GM03348 (cell line): Measurements from ENCODE around the gene MNX1.

Experiments used
- DNase-seq: peaks from one replicate; pipeline ENCODE4 v3.0.0; 2012; ENCODE audit warnings: low spot score

The MNX1 gene

DNA sequence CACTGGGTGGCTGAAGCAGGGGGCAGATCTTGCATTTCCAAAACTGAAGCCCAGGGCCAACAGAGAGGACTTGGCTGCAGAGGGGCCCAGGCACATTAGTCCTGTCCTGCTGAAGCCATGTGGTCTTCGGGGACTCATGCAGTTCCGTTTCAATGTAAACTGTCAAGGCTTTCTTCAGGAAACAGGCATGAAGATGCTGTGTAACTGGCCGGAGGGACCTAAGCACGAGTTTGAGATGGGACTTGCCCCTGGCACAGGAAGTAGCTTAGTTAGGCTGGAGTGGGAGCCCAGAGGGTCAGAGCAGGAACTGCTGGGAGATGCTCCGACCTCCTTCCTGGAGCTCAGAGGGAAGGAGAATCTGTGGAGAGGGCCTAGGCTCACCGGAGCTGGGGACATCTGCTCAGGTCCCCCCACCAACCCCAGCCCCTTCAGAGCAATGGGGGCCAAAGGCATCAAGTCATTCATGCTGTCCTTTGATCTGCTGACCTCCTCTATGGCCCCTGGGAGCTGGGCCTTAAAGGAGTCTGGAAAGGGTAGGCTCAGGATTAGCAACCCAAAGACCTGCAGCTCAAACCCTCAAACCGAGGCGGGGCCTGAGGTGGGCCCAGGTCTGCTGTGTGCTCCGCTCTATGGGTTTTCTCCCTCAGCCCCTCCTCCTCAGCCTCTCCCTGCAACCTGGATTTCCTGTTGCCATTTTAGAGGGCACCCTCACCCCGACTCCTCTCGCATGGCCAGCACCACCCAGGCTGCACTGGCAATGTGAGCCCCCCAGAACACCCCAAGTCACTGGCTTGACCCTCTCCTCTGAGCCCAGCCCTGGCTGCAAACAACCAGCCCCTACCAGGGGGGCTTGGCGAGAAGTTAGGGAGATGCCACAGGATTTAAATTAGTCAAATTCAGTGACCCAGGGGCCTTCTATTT, 4.4 kb upstream of the MNX1 start:
- no peak for DNase-seq

DNA sequence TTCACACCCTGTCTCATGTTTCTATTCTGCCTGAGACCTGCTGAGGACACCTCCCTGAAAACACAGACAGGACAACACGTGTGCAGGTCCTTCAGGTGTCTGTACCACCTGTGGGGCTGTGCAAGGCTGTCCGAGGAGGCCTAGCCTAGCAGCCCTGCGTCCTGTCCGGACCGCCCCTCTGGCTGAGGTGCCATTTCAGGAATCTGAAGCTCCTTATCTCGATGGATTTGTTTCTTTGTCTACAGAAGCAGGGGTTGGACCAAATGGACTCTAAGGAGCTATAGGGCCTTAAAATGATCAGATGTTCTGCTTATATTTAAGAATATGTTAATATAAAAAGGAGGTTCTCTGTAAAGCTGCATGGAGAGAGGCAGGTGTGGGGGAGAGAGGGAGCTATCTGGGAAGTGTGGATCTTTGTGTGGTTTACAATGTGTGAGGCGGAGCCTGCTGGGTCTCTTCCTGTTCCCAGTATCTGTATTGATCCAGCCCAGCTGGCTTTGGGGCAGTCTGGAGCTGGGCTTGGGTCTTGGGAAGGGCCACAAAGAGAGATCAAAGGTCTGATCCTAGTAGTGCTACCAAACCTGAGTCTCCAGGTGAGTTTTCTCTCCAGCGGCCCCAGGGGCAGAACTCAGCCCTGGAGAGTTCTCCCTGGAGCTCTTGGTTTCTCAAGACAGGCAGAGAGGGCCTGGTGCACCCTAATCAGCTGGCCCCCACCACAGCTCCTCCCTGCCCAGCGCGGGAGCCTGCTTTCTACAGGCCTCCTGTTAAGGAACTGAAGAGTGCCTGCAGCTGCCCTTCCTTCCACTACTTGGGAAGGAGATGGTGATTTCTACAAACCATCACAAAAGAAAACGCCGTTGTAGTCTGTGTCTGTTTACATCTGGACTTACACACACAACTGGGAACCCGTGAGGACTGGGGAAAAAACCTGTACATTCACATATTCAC, 3.4 kb upstream of the MNX1 start:
- DNase-seq: no peak

DNA sequence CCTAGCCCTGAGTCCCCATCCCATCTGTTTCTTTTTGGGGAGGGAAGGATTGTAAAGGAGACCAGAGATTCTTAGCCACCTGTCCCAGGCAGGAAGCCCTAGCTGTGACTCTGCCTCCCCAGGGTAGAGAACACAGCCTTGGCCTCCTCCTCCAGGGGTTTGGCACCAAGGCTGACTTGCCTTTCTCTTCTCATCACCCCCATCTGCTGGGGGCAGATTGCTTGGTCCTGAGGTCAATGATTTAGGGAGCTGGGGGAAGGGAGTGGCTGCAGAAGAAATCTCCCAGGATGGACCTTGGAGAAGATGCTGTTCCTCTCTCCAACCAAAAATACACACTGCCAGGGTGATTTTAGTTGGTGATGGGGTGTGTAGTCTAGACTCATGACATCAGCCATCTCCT, 2.6 kb upstream of the MNX1 start:
- no peak for DNase-seq

DNA sequence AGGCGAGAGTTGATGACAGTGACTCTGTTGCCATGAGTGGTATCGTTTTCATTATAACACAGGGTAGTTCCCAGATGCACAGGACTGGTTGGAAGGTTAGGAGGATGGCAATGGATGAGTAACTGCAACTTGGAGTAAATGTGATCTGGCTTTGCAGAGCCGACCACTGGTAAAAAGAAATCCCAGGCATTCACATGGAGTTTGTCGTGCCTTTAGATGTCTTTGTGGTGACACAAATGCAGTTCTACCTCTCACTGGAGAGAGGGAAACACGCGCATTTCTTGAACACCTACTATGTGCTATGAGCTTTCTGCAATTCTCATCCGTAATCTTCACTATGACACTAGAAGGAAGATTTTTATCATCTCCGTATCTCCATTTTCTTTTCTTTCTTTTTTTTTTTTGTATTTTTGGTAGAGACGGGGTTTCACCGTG, 1.7 kb upstream of the MNX1 start:
- no peak for DNase-seq

DNA sequence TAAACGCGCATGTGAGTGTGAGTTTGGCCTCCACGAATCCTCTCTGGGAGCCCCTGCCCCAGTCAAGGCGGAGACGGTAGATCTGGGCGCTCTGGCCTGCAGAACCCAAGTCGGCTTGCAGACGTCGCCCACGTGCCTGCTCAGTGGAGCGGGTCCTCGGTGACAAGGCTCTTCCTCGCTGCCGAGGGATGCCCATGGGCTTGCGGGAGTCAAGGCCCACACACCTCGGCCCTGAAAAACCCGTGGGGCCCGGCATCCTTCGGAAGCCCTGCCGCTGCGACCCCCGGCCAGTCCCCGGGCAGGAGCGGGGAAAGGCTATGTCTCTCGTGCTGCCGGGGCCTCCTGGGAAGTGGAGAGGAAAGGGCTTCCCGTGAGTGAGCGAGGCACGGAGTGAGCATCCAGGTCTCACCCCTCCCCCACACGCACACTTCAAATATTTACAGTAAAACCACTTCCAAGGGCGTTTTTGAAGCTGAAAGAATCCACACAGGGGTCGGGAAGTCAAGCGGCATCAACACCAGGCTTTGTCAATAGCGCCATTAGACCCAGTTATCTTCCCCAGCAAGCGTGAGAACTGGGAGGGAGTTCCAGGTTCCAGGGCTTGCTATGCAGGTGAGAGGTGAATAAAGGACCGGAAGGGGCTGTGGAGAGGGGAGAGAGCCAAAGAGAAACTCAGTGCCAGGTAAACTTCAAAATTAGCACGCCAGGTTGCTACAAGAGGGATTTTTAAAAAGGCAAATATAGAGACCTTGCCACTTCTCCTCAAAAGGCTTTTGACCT, 1.1 kb upstream of the MNX1 start:
- DNase-seq: no peak

DNA sequence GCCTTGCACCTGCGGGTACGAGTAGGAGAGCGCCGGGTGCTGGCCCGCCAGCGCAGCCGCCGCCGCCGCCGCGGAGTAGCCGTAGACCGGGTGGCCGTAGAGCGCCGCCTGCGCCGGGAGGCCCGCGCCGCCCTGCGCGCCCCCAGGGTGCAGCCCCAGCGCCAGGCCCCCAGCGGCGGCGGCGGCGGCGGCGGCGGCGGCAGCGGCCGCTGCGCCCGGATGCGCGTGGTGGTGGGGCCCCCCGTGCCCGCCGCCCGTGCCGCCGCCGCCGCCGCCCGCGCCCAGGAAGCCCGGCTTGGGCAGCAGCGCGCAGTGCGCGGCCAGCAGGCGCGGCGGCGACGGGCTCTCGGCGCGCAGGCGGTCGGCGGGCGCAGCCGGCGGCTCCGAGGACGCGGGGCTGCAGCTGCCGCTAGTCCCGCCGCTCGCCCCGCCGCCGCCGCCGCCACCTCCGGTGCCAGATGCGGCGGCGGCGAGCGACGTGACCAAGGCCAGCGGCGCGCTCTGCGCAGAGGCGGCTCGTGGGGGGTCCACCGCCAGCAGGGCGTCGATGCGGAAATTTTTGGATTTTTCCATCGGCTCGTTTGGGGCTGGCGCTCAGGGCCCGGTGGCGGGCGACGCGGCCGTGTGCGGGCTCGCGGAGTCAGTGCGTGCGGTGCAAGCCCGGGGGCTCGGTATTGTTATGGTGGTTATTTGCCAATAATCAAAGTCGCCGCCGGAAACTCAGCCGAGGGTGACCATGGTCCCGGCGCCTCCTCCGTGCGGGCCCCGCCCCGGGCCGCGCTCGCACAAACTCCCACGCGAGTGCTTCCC, 480 bp downstream of the MNX1 start:
- no peak for DNase-seq

DNA sequence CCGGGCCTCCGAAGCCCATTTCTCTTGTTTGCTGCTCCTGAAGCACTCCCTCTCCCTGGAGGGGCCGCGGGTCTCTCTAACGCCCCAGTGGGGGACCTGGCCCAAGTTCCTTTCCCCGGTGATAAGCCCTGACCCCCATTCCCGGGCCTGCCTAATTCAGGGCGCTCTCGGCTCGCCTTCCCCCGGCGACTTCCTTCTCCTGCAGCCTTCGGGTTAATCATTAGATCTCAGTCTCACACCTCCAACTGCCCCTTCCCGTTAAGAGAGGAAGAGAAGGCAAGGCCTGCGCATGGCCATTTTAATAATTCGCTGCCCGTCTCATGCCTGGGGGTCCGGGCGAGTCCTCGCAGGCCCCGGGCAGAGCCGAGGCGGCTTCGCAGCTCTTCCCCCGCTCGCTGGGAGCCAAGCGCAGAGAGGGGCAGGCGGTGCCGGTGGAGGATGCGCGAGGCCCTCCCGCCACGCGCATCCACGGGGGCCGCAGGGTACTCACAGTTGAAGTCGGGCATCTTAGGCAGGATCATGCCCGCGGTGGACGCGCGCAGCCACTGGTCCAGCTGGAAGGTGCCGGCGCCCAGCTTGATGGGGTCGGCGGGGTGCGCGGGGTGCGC, 1.2 kb downstream of the MNX1 start:
- DNase-seq: no peak

DNA sequence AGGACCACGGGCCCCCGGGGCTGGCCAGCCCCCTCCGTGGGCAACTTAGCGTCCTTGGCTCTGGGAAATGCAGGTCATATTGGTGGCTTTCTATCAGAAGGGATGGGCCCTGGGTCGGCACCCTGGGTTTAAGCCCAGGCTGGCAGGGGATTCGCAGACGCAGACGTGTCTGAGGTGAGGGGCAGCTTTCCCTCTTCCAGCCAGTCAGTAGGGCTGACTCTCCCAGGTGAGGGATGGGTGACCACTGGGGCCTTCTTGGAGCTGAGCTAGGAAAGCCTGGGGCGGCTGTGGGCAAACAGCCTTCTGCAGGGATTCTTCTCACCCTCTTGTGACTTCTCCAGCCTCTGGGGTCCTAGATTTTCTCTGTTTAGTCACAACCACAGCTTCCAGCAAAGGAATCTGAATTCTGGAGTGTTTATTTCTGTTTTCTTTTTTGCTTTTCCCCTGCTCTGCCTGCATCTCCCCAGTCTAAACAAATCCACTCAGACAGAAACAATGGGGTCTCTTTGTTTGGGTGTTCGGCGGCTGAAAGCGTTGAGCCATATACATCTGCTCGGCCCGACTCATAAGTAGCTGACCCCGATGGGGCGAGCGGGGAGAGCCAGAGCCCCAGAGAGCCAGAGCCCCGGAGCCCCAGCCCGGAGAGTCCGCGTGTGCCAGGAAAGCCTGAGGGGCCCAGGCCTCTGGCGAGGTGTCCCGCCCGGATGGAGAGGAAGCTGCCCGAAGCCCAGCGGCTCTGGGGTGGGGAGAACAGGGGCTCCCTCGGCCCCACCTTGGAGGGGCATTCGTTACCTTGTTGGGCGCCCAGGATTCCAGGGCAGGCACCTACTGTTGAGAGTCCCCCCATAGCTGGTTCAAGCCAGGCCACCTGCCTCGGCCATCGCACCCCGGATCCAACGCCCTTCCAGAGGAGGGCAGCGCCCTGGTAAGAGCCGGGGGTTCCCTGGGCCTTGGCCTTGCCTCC, 2.0 kb downstream of the MNX1 start:
- no peak for DNase-seq

DNA sequence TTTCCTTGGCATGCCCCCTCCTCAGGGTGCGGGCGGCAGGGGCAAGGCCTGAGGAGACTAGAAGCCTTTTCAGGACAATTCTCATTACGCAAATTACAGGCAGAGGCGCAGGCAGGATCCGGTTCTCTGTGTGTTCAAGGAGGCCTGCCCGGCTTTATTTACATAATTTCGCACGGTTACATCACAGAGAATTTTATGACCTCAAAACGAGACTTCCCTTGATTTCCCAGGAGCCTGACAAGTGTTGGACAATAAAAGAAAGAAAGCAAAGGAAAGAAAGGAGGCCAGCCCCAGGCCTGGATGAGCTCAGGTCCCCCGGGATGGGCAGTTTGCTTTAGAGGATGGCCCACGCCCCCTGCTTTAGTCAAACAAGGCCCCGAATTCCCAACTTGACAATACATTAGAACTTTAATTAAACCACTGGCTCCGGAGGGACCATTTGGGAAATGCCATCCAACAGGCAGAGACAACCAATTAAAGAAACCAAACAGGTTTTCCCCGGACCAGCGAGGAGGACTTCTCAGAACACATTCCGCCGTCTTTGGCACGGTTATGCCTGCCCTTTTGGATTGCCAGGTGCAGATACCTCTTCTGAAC, 2.9 kb downstream of the MNX1 start:
- no peak for DNase-seq

DNA sequence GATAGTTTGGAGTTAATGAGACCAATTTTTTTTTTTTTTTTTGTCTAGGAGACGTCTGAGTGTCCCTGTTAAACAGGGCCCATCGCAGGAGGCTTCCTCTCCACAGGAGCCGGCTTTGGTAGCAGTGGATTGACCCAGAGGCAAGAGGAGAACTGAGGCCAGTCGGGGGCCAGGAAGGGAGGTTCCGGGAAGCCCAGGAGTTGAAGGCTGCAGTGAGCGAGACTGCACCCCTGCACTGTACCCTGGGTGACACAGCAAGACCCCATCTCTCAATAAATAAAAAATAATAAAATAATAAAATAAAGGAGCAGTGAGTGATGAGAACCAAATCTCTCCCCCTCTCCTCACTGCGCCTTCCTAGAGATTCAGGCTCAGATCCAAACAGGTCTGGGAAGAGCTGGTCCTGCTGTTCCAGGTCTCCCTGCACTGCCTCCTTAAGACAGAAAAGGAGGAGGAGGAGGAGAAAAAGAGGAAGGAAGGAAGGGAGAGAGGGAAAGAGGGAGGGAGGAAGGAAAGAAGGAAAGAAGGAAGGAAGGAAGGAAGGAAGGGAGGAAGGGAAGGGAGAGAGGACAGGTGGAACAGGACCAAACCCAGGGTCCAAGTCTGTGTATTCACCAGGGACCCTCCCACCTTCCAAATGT, 3.5 kb downstream of the MNX1 start:
- DNase-seq: no peak

DNA sequence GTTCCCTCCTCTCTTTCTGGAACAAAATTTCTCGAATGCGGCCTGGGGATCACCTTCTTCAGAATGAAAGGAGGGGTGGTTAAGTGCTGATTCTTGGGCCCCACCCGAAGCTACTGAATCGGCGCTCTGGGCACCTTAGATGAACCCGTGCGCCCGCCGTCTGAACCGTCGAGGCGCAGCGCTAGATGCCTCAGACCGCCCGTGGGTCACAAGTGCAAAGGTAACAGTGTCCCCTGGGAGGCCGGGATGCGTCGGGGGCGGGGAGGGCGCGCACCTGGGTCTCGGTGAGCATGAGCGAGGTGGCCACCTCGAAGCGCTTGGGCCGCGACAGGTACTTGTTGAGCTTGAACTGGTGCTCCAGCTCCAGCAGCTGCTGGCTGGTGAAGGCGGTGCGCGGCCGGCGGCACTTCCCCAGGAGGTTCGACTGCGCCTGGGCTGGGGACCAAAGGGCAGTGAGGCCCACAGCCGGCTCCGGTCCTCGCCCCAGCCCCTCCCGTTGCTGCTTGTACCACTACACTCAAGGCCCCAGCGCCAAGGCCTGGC, 4.2 kb downstream of the MNX1 start:
- no peak for DNase-seq

DNA sequence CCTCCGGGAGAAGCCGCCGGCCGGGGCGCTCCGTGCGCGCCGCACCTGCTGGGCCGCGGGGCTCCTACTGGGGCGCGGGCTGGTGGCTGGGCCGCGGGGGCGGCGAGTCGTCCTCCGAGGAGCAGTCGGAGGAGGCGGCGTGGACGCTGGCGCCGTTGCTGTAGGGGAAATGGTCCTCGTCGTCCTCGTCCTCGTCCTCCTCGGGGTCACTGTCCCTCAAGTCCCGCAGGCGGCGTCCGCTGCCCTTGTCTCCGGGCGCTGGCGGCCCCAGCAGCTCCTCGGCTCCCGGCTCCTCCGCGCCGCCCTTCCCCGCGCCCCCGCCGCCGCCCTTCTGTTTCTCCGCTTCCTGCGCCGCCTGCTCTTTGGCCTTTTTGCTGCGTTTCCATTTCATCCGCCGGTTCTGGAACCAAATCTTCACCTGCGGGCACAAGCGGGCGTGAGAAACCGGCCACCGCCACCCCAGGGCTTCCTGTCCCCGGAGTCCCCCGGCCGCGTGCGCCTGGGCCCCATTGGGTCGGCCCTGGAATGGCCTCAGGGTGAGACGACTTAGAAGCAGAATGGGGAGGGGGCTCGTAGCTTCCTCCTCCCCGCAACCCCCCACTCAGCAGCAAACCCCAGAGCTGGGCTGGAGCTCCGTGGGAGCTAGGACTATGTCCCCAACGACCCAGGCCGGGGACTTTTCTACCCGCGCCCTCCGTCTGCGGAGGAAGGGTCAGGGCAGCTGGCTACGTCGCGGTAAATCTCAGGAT, 4.8 kb downstream of the MNX1 start:
- no peak for DNase-seq

DNA sequence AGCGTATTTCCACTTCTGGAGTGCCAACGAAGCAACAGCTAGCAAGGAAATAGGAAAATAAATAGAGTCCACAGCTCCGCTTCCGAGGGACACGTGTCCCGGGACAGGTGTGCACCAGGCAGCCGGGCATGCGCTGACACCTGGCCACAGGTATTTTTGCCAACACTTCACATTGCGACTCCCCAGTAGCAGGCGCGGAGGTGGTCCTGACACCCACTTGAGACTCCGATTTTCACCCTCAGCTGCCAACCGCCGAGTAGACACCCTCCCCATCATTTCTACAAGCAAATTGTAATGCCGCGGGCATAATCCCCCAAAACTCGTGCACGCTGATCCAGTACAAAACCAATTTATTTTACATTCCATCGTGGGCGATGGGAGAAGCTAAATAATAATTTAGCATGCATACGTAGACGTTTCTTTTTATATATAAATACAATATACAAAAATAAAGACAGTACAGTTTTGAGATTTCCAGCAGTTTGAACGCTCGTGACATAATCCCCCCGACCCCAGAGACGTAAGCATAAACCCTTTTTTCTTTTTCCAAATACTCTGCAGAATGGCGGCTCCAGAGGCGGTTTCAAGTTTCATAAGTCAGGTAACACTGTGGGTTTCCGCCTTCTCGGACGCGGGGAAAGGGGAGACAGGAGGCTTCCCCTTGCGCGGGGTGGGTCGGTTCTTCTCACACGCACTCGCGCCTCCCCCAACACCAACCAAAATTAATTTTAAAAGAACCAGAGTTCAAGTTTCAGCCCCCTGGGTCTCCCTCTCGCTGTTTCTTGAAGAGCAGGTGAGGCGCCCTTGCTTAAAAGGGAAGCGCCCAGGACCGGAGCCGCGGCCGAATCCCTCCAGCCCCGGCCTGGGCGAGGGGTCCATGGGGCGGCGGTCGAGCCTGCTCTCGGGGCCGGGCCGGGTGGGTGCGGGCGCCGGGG, 5.7 kb downstream of the MNX1 start:
- DNase-seq: no peak

DNA sequence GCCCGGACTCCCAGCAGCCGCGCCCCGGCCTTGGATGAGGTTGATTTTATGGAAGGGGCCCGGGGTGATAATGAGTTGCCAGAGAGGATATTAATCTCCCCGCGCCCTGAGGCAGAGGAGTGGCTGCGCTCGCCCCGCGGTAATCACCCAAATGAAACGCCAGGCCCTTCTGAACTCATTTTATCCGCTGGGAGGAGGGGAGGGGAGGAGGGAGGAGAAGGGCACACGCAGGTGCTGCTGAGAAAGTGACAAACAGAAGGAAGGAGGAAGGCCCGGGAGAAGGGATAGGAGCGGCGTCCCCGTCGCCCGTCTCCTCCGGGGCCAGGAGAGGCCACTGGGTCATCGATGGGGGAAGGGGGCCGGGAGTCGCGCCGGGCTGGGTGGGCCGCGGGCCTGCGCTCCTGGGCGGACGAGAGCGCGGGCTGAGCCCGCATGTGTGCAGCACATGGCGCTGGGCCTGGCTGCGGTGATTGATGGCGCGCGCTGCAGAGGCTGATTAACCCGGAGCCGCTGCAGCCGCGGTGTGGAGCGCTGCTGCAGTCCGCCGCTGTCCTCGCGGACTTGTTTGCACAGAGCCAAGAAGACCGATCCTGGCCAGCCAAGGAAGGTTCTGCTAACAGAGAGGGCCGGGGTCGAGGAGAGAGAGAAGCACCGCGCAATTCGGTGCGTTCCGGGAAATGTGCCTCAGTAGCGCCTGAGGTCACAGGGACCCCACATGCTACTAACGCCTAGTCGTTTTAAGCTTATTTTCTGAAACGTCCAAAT, 6.5 kb downstream of the MNX1 start:
- peak; percentile 65 for DNase-seq

DNA sequence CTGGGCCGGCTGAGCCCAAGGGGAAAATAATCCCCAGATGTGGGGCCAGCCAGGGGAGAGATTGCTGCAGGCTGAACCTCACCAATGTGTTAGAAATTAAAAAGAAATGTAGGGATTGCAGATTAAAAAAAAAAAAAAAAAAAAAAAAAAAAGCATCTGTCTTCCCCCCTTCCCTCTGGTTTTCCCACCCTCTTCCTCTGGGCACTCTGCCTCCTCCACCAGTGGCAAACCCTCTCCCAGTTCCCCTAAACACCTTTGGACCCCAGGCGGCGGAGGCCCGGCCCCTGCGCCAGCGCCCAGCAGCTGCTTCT, 7.1 kb downstream of the MNX1 start:
- DNase-seq: no peak

DNA sequence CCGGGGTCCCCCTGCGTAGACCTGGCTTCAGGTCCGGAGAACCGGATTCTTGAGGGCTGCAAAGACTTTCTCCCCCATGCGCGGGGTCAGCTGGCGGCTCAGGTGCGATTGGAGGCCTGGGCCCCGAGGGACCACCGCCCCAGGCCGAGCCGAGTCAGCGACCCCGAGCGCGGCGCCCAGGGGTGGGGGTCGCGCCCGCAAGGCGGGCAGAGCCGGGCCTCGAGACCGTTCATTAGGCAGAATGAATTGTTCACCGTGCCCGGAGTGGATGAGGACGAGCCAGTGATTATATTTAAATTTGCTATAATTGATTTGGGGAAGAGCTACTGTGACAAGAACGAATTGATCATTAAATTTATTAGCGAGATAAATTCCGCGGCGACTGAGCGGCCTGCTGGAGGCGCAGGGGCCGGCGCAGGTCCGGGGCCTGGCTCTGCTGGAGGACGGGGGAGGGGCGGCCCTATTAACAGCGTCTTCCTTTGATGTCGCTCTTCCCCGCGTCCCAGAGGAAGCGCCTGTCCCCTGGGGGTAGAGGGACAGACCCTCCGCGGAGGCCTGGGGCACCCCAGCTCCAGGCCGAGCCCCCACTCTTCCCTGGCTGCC, 7.5 kb downstream of the MNX1 start:
- DNase-seq: no peak
